H1 (cell line): Measurements from ENCODE around the gene SLC1A3.

Experiments used
- CEBPB ChIP-seq: IDR thresholded peaks from 2 replicates; pipeline ENCODE4 v1.6.1; 2012; ENCODE audit warnings: low read depth, low read length
- CTCF ChIP-seq, 3 experiments: IDR thresholded peaks; 1 replicate in 2 of 3; 2 replicates in 1 of 3; pipeline versions ENCODE4 v1.5.1 to v1.6.1; 2011; ENCODE audit warnings: low read length in 3 of 3, mild to moderate bottlenecking in 3 of 3, inconsistent platforms in 2 of 3, low read depth in 1 of 3, moderate library complexity in 1 of 3; ENCODE audit not compliant: insufficient read depth in 1 of 3; ENCODE audit errors: control extremely low read depth in 1 of 3
- RFX5 ChIP-seq: IDR thresholded peaks from 2 replicates; pipeline ENCODE4 v1.6.1; 2011; ENCODE audit warnings: low read depth, low read length, improper control_type of control experiment, borderline replicate concordance
- RXRA ChIP-seq: IDR thresholded peaks from 2 replicates; pipeline ENCODE4 v1.6.1; 2011; ENCODE audit warnings: low read depth, mild to moderate bottlenecking, low read length, moderate library complexity; ENCODE audit not compliant: insufficient read depth
- SP4 ChIP-seq: IDR thresholded peaks from 2 replicates; pipeline ENCODE4 v1.6.1; 2012; ENCODE audit warnings: low read length, inconsistent platforms
- USF2 ChIP-seq: IDR thresholded peaks from 2 replicates; pipeline ENCODE4 v1.6.1; 2011; ENCODE audit warnings: low read length, improper control_type of control experiment

GRCh38 chr5:36638056-36638455 is 31.6 kb downstream of the SLC1A3 start:
- TF ChIP-seq RXRA (no peak), USF2 (no peak), SP4 (no peak), RFX5 (no peak), CEBPB (no peak), CTCF (IDR thresholded peaks at IDR 0.05; ENCODE audit: control extremely low read depth in 1 of 3, insufficient read depth in 1 of 3, low read depth in 1 of 3, low read length in 3 of 3) (no peak)
